KMS-11 (cell line): Measurements from ENCODE around the gene ARHGAP31.

Experiments used
- H2AFZ ChIP-seq: fragments of 200-600 bp; sonication (generic); 2 replicates; pipeline ENCODE4 v1.6.1; 2016; ENCODE audit warnings: antibody characterized with exemption, mixed run types, low read depth
- H3K27ac ChIP-seq: fragments of 200-600 bp; sonication (generic); 2 replicates; pipeline ENCODE4 v1.6.1; 2016; ENCODE audit warnings: mild to moderate bottlenecking, mixed run types
- H3K27me3 ChIP-seq: fragments of 200-600 bp; sonication (generic); 2 replicates; pipeline ENCODE4 v1.6.1; 2017; ENCODE audit warnings: mild to moderate bottlenecking, low read depth, mixed run types, moderate library complexity; ENCODE audit not compliant: insufficient read depth
- H3K36me3 ChIP-seq: fragments of 200-600 bp; sonication (generic); 2 replicates; pipeline ENCODE4 v1.6.1; 2017; ENCODE audit warnings: mild to moderate bottlenecking, mixed run types; ENCODE audit not compliant: insufficient read depth
- H3K4me1 ChIP-seq: fragments of 200-600 bp; sonication (generic); 2 replicates; pipeline ENCODE4 v1.6.1; 2016; ENCODE audit warnings: mild to moderate bottlenecking, low read depth, mixed run types; ENCODE audit not compliant: poor library complexity, severe bottlenecking
- H3K4me2 ChIP-seq: fragments of 200-600 bp; sonication (generic); 2 replicates; pipeline ENCODE4 v1.7.0; 2016; ENCODE audit warnings: mild to moderate bottlenecking, mixed run types
- H3K4me3 ChIP-seq: fragments of 200-600 bp; sonication (generic); IDR thresholded peaks from 2 replicates; pipeline ENCODE4 v1.6.1; 2017; ENCODE audit warnings: low read depth, low read length, mixed read lengths; ENCODE audit not compliant: insufficient read depth
- H3K79me2 ChIP-seq: fragments of 200-600 bp; sonication (generic); 2 replicates; pipeline ENCODE4 v1.6.1; 2016; ENCODE audit warnings: low read depth, mixed run types; ENCODE audit not compliant: insufficient read depth
- H3K9ac ChIP-seq: fragments of 200-600 bp; sonication (generic); 2 replicates; pipeline ENCODE4 v1.6.1; 2016; ENCODE audit warnings: mild to moderate bottlenecking, mixed run types
- H4K20me1 ChIP-seq: fragments of 200-600 bp; sonication (generic); 2 replicates; pipeline ENCODE4 v1.6.1; 2016; ENCODE audit warnings: mild to moderate bottlenecking, mixed run types; ENCODE audit not compliant: insufficient read depth
- TF ChIP-seq, protein P1 (sequence below): fragments of 200-600 bp; sonication (generic); conservative IDR thresholded peaks from 2 replicates; pipeline ENCODE4 v1.6.1; 2017; ENCODE audit warnings: low read depth, mild to moderate bottlenecking, antibody characterized with exemption, low read length, moderate library complexity, mixed read lengths

Gene ARHGAP31

DNA sequence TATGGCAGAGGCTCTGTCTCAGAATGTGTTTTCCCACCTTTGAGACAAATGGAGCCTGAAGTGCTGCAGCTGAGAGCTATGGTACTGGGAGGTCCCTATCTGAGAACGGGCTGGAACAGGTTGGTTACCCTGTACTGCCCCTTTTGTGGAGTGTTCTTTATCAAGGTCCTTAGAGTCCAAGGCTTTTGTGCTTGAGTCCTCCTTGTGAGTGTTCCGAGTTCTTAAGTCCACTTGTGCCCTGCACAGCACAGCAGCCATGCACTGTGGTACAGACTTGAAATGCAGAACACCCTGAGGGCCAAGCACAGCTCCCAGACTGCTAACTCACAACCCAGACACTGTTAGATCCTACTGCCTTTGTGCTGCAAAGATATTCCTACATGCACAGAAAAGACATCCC lies 67.8 kb downstream of the ARHGAP31 start:
- TF ChIP-seq, protein P1, sequence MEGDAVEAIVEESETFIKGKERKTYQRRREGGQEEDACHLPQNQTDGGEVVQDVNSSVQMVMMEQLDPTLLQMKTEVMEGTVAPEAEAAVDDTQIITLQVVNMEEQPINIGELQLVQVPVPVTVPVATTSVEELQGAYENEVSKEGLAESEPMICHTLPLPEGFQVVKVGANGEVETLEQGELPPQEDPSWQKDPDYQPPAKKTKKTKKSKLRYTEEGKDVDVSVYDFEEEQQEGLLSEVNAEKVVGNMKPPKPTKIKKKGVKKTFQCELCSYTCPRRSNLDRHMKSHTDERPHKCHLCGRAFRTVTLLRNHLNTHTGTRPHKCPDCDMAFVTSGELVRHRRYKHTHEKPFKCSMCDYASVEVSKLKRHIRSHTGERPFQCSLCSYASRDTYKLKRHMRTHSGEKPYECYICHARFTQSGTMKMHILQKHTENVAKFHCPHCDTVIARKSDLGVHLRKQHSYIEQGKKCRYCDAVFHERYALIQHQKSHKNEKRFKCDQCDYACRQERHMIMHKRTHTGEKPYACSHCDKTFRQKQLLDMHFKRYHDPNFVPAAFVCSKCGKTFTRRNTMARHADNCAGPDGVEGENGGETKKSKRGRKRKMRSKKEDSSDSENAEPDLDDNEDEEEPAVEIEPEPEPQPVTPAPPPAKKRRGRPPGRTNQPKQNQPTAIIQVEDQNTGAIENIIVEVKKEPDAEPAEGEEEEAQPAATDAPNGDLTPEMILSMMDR, result no peak
- no peak overlapping the region for H3K4me3 ChIP-seq
- H3K27ac ChIP-seq, result no peak overlapping the region
- no peaks in the 10 kb centered on the region for H3K4me1 ChIP-seq
- no peaks in the 10 kb centered on the region for H3K79me2 ChIP-seq
- no peak overlapping the region for H2AFZ ChIP-seq
- H3K27me3 ChIP-seq, result no peaks in the 10 kb centered on the region
- no peaks in the 10 kb centered on the region for H4K20me1 ChIP-seq
- H3K4me2 ChIP-seq, result no peak overlapping the region
- no peak overlapping the region for H3K9ac ChIP-seq
- no peaks in the 10 kb centered on the region for H3K36me3 ChIP-seq

DNA sequence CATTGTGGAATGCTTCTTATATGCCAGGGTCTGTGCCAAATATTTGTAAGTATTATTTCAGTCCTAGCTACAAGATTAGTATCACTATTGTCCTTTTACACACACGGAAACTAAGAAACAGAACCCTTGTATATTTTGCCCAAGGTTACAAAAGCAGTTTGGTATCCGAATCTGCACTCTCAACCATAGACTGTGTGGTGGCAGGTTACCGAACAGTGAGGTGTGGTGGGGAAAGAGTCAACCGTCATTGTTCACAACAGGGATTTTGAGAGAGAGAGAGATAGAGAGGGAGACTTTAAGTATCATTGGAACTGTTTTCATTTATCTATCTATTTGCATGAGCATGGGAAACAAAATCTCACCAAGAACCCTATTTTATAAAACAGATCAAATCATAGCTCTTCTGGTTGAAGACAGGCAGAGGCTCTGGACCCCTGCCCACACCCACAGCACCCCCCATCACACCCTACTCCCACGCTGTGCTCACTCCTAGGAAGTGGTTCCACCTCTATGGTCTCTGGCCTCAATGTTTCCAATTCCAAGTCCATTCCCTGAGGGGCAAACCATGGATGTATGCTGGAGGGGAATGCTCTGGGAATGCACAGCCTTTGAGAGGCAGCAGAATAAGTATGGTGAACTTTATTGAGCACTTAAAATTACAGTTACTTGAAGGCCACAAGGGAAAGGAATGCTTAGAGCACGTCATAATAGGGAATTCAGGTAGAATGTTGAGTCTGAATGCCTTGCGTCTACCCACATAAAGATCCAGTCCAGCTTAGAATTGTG lies 69.0 kb downstream of the ARHGAP31 start:
- Histone ChIP-seq H3K4me1 (no peaks in the 10 kb centered on the region), H3K4me3 (no peak overlapping the region), H3K9ac (no peak overlapping the region), H3K4me2 (no peak overlapping the region), H3K27ac (no peak overlapping the region), H2AFZ (no peak overlapping the region), H3K36me3 (no peaks in the 10 kb centered on the region), H3K27me3 (no peaks in the 10 kb centered on the region), H4K20me1 (no peaks in the 10 kb centered on the region), H3K79me2 (no peaks in the 10 kb centered on the region)
- TF ChIP-seq, protein P1, result no peak

DNA sequence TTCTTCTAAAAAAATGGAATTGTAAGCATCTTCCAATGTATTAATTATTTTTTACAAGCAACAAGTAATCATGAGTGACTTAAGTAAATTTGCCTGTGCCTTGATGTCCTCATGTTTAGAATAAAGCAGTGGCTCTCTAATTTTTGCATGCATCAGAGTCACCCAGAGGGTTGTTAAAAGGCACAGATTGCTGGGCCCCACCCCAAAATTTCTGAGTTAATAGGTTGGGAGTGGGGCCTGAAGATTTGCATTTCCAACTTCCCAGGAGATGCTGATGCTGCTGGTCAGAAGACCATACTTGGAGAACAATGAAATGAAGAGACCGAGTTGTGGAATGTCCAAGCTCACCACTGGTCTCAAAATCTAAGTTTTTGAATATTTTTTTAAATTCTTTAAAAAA lies 70.2 kb downstream of the ARHGAP31 start:
- Histone ChIP-seq H2AFZ (no peak overlapping the region), H3K9ac (no peak overlapping the region), H3K27me3 (no peaks in the 10 kb centered on the region), H3K36me3 (no peaks in the 10 kb centered on the region), H3K27ac (no peak overlapping the region), H4K20me1 (no peaks in the 10 kb centered on the region), H3K79me2 (no peaks in the 10 kb centered on the region), H3K4me3 (no peak overlapping the region), H3K4me2 (no peak overlapping the region), H3K4me1 (no peaks in the 10 kb centered on the region)
- TF ChIP-seq, protein P1, result no peak

DNA sequence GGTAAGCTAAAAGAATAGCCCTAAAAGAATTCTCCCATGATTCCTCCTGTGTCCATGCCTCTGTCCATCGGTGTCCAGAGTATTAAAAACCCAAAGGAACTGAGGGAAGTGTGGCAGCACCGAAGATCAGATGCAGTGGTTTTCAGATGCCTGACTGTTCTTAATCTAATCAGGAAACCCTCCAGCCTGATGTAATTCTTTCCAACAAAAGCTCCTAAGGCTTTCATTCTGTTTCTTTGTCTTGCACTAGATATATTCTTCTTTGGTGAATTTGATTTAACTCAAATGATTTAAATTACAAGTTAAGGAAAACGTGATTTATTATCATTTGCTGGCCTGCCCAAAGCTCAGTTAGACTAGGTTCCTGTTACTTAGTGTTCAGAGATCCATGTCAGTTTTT lies 71.2 kb downstream of the ARHGAP31 start:
- Histone ChIP-seq H3K27ac (no peak overlapping the region), H3K4me3 (no peak overlapping the region), H3K4me1 (no peaks in the 10 kb centered on the region), H3K36me3 (no peaks in the 10 kb centered on the region), H3K27me3 (no peaks in the 10 kb centered on the region), H3K4me2 (no peak overlapping the region), H3K79me2 (no peaks in the 10 kb centered on the region), H2AFZ (no peak overlapping the region), H3K9ac (no peak overlapping the region), H4K20me1 (no peaks in the 10 kb centered on the region)
- TF ChIP-seq, protein P1, result no peak
